ENCODE data around the gene SLC25A53. TPM values are rescaled to one million over a fixed set of nuclear protein-coding genes. Genes with fewer than 3 reads are reported as not detected.

The SLC25A53 gene
- total RNA-seq, 3 donors from 2014 or later = 16.4 to 21.1 (median 17.6) TPM

- Histone ChIP-seq H3K4me3 (no peak overlapping the region), H3K27ac (no peak overlapping the region), H3K27me3 (peaks cover 0 to 31% of the 10 kb centered on the region in 2 donors), H3K9me3 (no peaks in the 10 kb centered on the region), H3K4me1 (no peaks in the 10 kb centered on the region), H3K36me3 (no peaks in the 10 kb centered on the region)
- DNase-seq (ENCODE audit: low spot score in 2 of 2) = no peak
- TF ChIP-seq POLR2AphosphoS5 (IDR thresholded peaks at IDR 0.05) (no peak), CTCF (IDR thresholded peaks at IDR 0.05) (no peak), POLR2A (IDR thresholded peaks at IDR 0.05) (no peak)
- intact Hi-C loops (cut with DNase I; ENCODE audit: low total_unique reads) = no loop called here
Measured at GRCh38 chrX:104134583-104135261, 22.1 kb downstream of the SLC25A53 start.

GRCh38 chrX:104130808-104131207 lies 26.0 kb downstream of the SLC25A53 start:
- intact Hi-C loops (cut with DNase I; ENCODE audit: low total_unique reads) = no loop called here
- no peaks in the 10 kb centered on the region for H3K4me1 ChIP-seq
- H3K27ac ChIP-seq = no peak overlapping the region
- no peaks in the 10 kb centered on the region for H3K36me3 ChIP-seq
- H3K4me3 ChIP-seq = no peak overlapping the region
- H3K27me3 ChIP-seq = peaks cover 0 to 32% of the 10 kb centered on the region in 2 donors
- DNase-seq (ENCODE audit: low spot score in 2 of 2) = no peak
- H3K9me3 ChIP-seq = no peaks in the 10 kb centered on the region
- TF ChIP-seq POLR2A (IDR thresholded peaks at IDR 0.05) (no peak), CTCF (IDR thresholded peaks at IDR 0.05) (no peak), POLR2AphosphoS5 (IDR thresholded peaks at IDR 0.05) (no peak)

- no peak for DNase-seq (ENCODE audit: low spot score in 2 of 2)
- Histone ChIP-seq H3K4me3 (no peak overlapping the region), H3K9me3 (no peaks in the 10 kb centered on the region), H3K27ac (no peak overlapping the region), H3K4me1 (no peaks in the 10 kb centered on the region), H3K36me3 (no peaks in the 10 kb centered on the region), H3K27me3 (peaks cover 0 to 23% of the 10 kb centered on the region in 2 donors)
- intact Hi-C loops (cut with DNase I; ENCODE audit: low total_unique reads) = no loop called here
- TF ChIP-seq CTCF (IDR thresholded peaks at IDR 0.05) (no peak), POLR2A (IDR thresholded peaks at IDR 0.05) (no peak), POLR2AphosphoS5 (IDR thresholded peaks at IDR 0.05) (no peak)
Measured at GRCh38 chrX:104126856-104127255, 30.0 kb downstream of the SLC25A53 start.

- no peak for TF ChIP-seq POLR2A (IDR thresholded peaks at IDR 0.05)
- TF ChIP-seq POLR2AphosphoS5 (IDR thresholded peaks at IDR 0.05) = no peak
- TF ChIP-seq CTCF (IDR thresholded peaks at IDR 0.05) = no peak
- no peak for DNase-seq (ENCODE audit: low spot score in 2 of 2)
Measured at GRCh38 chrX:104122829-104123228, 34.0 kb downstream of the SLC25A53 start.

GRCh38 chrX:104118765-104119164 lies 38.0 kb downstream of the SLC25A53 start:
- Histone ChIP-seq H3K27me3 (peaks cover 0 to 30% of the 10 kb centered on the region in 2 donors), H3K4me3 (no peak overlapping the region), H3K4me1 (no peaks in the 10 kb centered on the region), H3K27ac (no peak overlapping the region), H3K36me3 (no peaks in the 10 kb centered on the region), H3K9me3 (no peaks in the 10 kb centered on the region)
- TF ChIP-seq POLR2AphosphoS5 (IDR thresholded peaks at IDR 0.05) (no peak), CTCF (IDR thresholded peaks at IDR 0.05) (no peak), POLR2A (IDR thresholded peaks at IDR 0.05) (no peak)
- intact Hi-C loops (cut with DNase I; ENCODE audit: low total_unique reads) = no loop called here
- no peak for DNase-seq (ENCODE audit: low spot score in 2 of 2)

More at GRCh38 chrX:104122829-104123228, 34.0 kb downstream of the SLC25A53 start:
- Histone ChIP-seq H3K36me3 (no peaks in the 10 kb centered on the region), H3K27me3 (peaks cover 0 to 18% of the 10 kb centered on the region in 2 donors), H3K27ac (no peak overlapping the region), H3K9me3 (no peaks in the 10 kb centered on the region), H3K4me3 (no peak overlapping the region), H3K4me1 (no peaks in the 10 kb centered on the region)
- intact Hi-C loops (cut with DNase I; ENCODE audit: low total_unique reads) = no loop called here

All from breast epithelium (tissue), 4 donors.